Nephron (organoid): ENCODE data around the gene APCDD1L.

ENCODE experiments used
- H3K27ac Mint-ChIP-seq, 3 experiments: 2 replicates each; pipeline ENCODE4 v1.8.0; 2020; ENCODE audit warnings: mixed read lengths in 3 of 3, mild to moderate bottlenecking in 2 of 3, moderate library complexity in 1 of 3
- H3K27me3 Mint-ChIP-seq: 2 replicates; pipeline ENCODE4 v1.8.0; 2021; ENCODE audit warnings: low read depth, mild to moderate bottlenecking, moderate library complexity, mixed read lengths
- H3K36me3 Mint-ChIP-seq: 2 replicates; pipeline ENCODE4 v1.8.0; 2020; ENCODE audit warnings: low read depth, mixed read lengths
- H3K4me1 Mint-ChIP-seq: 2 replicates; pipeline ENCODE4 v1.8.0; 2020; ENCODE audit warnings: mixed read lengths
- H3K4me3 Mint-ChIP-seq, 3 experiments: 2 replicates each; pipeline ENCODE4 v1.8.0; 2020; ENCODE audit warnings: mild to moderate bottlenecking in 3 of 3, mixed read lengths in 3 of 3, moderate library complexity in 2 of 3
- H3K9me3 Mint-ChIP-seq: 2 replicates; pipeline ENCODE4 v1.8.0; 2020; ENCODE audit warnings: mixed read lengths
- TF ChIP-seq, protein P1 (sequence below), 3 experiments: fragments of 200-600 bp; sonication (generic); IDR thresholded peaks; one replicate each; pipeline ENCODE4 v1.5.0; 2021; ENCODE audit warnings: antibody characterized with exemption in 3 of 3; ENCODE audit not compliant: unreplicated experiment in 3 of 3

The APCDD1L gene

GRCh38 chr20:58518387-58518786, 3.2 kb upstream of the APCDD1L start:
- Mint-ChIP-seq H3K4me1 (peaks cover 31% of the 10 kb centered on the region), H3K36me3 (no peaks in the 10 kb centered on the region), H3K4me3 (peak overlapping the region in 2 of 3 experiments; percentile 15 to 43), H3K27ac (peak overlapping the region; percentile 31 to 83 (median 83)), H3K27me3 (peaks cover 4% of the 10 kb centered on the region), H3K9me3 (no peaks in the 10 kb centered on the region)
- TF ChIP-seq, protein P1, sequence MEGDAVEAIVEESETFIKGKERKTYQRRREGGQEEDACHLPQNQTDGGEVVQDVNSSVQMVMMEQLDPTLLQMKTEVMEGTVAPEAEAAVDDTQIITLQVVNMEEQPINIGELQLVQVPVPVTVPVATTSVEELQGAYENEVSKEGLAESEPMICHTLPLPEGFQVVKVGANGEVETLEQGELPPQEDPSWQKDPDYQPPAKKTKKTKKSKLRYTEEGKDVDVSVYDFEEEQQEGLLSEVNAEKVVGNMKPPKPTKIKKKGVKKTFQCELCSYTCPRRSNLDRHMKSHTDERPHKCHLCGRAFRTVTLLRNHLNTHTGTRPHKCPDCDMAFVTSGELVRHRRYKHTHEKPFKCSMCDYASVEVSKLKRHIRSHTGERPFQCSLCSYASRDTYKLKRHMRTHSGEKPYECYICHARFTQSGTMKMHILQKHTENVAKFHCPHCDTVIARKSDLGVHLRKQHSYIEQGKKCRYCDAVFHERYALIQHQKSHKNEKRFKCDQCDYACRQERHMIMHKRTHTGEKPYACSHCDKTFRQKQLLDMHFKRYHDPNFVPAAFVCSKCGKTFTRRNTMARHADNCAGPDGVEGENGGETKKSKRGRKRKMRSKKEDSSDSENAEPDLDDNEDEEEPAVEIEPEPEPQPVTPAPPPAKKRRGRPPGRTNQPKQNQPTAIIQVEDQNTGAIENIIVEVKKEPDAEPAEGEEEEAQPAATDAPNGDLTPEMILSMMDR (IDR thresholded peaks at IDR 0.05; ENCODE audit: unreplicated experiment in 3 of 3): no peak

DNA sequence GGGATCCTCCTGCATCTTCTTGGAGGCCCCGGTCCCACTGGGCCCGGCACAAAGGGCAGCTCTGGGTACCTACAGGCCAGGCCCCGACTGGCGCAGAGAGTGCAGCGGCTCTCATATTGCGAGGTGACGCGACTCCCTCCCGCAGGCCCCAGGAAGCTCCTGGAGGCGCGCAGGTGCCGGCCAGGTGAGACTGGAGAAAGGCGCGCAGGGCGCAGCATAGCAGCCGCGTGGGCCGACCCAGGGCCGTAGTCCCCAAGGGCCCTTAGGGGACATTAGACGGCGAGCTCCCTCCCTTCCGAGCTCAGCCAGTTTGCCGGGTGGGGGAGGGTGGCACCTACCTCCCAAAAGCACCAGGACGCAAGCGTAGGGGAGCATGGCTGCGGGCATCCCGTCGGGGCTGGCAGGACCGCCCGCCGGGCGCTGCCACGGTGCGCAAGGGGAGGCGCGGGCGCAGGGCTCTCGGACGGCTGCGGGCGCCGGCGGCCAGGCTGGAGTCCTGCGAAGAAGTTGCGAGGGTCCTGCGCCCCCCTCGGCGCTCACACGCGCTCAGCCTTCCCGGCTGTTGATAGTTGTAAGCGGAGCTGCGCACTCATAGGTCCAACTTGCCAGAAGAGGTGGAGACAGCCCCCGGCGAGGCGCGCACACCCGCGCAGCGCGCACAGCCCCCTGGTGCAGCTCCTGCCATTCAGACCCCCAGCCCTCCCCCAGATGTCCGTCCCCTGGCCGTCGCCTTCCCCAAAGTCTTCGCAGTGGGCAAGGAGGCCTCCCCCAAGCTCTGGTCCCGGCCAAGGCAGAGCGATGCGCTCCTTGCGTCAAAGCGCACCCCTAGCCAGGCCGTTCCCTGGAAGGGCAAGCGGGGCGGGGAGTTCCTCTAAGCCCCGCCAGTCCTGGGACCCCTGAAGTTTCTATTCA, 622 bp downstream of the APCDD1L start:
- TF ChIP-seq, protein P1 (IDR thresholded peaks at IDR 0.05; ENCODE audit: unreplicated experiment in 3 of 3): no peak
- H3K4me3 Mint-ChIP-seq: peak overlapping the region; percentile 77 to 83 (median 82)
- H3K27ac Mint-ChIP-seq: peak overlapping the region in 1 of 3 experiments; percentile 20
- H3K4me1 Mint-ChIP-seq: peaks cover 23% of the 10 kb centered on the region
- H3K9me3 Mint-ChIP-seq: no peaks in the 10 kb centered on the region
- no peaks in the 10 kb centered on the region for H3K27me3 Mint-ChIP-seq
- no peaks in the 10 kb centered on the region for H3K36me3 Mint-ChIP-seq

DNA sequence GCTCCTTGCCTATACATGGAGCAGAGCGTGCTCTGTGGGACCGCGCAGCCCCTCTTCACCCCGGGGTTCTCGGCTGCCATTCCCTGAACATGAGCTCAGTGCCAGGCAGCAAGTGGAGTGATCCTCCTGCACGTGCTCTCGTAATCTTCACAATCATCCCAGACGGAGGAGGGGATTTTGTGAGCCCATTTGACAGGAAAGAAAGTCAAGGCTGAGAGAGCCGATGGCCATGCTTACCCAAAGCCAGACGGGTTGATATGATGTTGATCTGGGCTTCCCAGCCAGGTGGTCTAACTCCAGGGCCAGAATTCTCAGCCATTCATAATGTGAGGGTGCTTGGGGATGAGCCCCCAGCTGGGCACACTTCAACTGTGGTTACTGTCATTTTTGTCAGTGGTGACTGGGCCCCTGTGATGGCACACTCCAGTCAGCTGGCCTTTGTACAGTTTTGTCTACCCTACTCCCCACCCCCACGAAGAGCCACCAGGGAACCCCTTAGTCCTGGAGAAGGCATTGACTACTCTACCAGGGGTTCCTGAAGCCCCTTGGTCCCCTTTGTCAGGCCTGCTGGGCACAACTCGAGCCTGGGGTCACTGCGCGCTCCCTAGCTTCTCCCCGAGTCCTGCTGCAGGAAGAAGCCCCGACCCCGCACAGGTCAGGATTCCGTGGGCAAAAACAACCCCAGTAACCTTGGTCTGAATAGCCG, 1.5 kb downstream of the APCDD1L start:
- H3K4me1 Mint-ChIP-seq: peaks cover 20% of the 10 kb centered on the region
- H3K4me3 Mint-ChIP-seq: peak overlapping the region; percentile 50 to 56 (median 51)
- H3K9me3 Mint-ChIP-seq: no peaks in the 10 kb centered on the region

GRCh38 chr20:58512808-58513552, 2.2 kb downstream of the APCDD1L start:
- no peaks in the 10 kb centered on the region for H3K27me3 Mint-ChIP-seq
- peaks cover 15% of the 10 kb centered on the region for H3K4me1 Mint-ChIP-seq
- no peak overlapping the region for H3K27ac Mint-ChIP-seq
- peak overlapping the region in 2 of 3 experiments; percentile 7 to 56 for H3K4me3 Mint-ChIP-seq
- no peaks in the 10 kb centered on the region for H3K36me3 Mint-ChIP-seq
- no peaks in the 10 kb centered on the region for H3K9me3 Mint-ChIP-seq
- TF ChIP-seq, protein P1 (IDR thresholded peaks at IDR 0.05; ENCODE audit: unreplicated experiment in 3 of 3): no peak

More for the DNA sequence above, 1.5 kb downstream of the APCDD1L start:
- Mint-ChIP-seq H3K27ac (no peak overlapping the region), H3K27me3 (no peaks in the 10 kb centered on the region), H3K36me3 (no peaks in the 10 kb centered on the region)
- TF ChIP-seq, protein P1 (IDR thresholded peaks at IDR 0.05; ENCODE audit: unreplicated experiment in 3 of 3): no peak

DNA sequence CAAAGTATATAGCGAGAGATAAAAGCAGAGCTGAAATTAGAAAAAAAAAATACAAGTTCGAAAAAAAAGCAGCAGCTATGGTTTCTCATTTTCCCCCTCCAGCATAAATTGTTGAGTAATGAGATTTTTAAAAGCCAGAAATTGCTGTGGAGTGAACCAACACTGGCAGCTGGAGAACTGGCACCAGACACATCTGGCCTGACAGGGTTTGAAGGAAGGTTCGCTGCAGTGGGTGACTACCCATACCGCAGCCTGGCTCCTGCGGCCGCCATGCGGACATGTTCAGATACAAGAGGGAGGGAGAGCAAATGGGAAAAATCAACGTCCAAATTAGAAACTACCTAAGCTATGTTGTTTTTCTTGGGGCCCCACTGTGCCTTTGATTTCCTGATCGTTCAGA, 3.3 kb downstream of the APCDD1L start:
- TF ChIP-seq, protein P1 (IDR thresholded peaks at IDR 0.05; ENCODE audit: unreplicated experiment in 3 of 3): no peak
- Mint-ChIP-seq H3K27ac (no peak overlapping the region), H3K36me3 (peaks cover 8% of the 10 kb centered on the region), H3K4me1 (peaks cover 11% of the 10 kb centered on the region), H3K9me3 (no peaks in the 10 kb centered on the region), H3K4me3 (peak overlapping the region in 1 of 3 experiments; percentile 16), H3K27me3 (peaks cover 5% of the 10 kb centered on the region)
